Activated T-cell treated with anti-CD3 and anti-CD28 coated beads, Interleukin-2, amount 50 U/mL, for 24 hours (primary cell): Measurements from ENCODE around the gene EFNB2.

Experiments used
- DNase-seq: peaks from one replicate; pipeline ENCODE4 v3.0.0-alpha.2; 2020
- H3K27ac Mint-ChIP-seq: 2 replicates; pipeline ENCODE4 v1.8.0; 2020; ENCODE audit warnings: mild to moderate bottlenecking, mixed read lengths
- H3K27me3 Mint-ChIP-seq: 2 replicates; pipeline ENCODE4 v1.8.0; 2020; ENCODE audit warnings: mixed read lengths
- H3K36me3 Mint-ChIP-seq: 2 replicates; pipeline ENCODE4 v1.8.0; 2020; ENCODE audit warnings: low read depth, mixed read lengths
- H3K4me1 Mint-ChIP-seq: 2 replicates; pipeline ENCODE4 v1.8.0; 2020; ENCODE audit warnings: low read depth, mixed read lengths
- H3K4me3 Mint-ChIP-seq: 2 replicates; pipeline ENCODE4 v1.8.0; 2020; ENCODE audit warnings: mild to moderate bottlenecking, moderate library complexity, mixed read lengths
- H3K9me3 Mint-ChIP-seq: 2 replicates; pipeline ENCODE4 v1.8.0; 2020; ENCODE audit warnings: mixed read lengths

Gene EFNB2

GRCh38 chr13:106561551-106562170 lies 26.2 kb upstream of the EFNB2 start:
- Mint-ChIP-seq H3K4me1 (peaks cover 77% of the 10 kb centered on the region), H3K27ac (peak overlapping the region; percentile 91), H3K36me3 (peaks cover 76% of the 10 kb centered on the region), H3K4me3 (peak overlapping the region; percentile 50), H3K27me3 (no peaks in the 10 kb centered on the region), H3K9me3 (no peaks in the 10 kb centered on the region)
- peak; percentile 46 for DNase-seq

GRCh38 chr13:106560821-106561220 lies 25.4 kb upstream of the EFNB2 start:
- peak overlapping the region; percentile 91 for H3K27ac Mint-ChIP-seq
- H3K27me3 Mint-ChIP-seq: no peaks in the 10 kb centered on the region
- H3K4me1 Mint-ChIP-seq: peaks cover 77% of the 10 kb centered on the region
- DNase-seq: no peak
- H3K9me3 Mint-ChIP-seq: no peaks in the 10 kb centered on the region
- peaks cover 76% of the 10 kb centered on the region for H3K36me3 Mint-ChIP-seq
- peak overlapping the region; percentile 50 for H3K4me3 Mint-ChIP-seq

- DNase-seq: no peak
- Mint-ChIP-seq H3K4me3 (no peak overlapping the region), H3K27me3 (no peaks in the 10 kb centered on the region), H3K27ac (peak overlapping the region; percentile 26), H3K9me3 (no peaks in the 10 kb centered on the region), H3K36me3 (peaks cover 80% of the 10 kb centered on the region), H3K4me1 (peaks cover 73% of the 10 kb centered on the region)
Measured at GRCh38 chr13:106558527-106558926, 23.1 kb upstream of the EFNB2 start.

GRCh38 chr13:106555631-106556328 lies 20.3 kb upstream of the EFNB2 start:
- Mint-ChIP-seq H3K27ac (peak overlapping the region; percentile 16), H3K4me3 (no peak overlapping the region), H3K4me1 (peaks cover 65% of the 10 kb centered on the region), H3K36me3 (peaks cover 96% of the 10 kb centered on the region), H3K27me3 (no peaks in the 10 kb centered on the region), H3K9me3 (no peaks in the 10 kb centered on the region)
- no peak for DNase-seq

GRCh38 chr13:106551751-106552150 lies 16.3 kb upstream of the EFNB2 start:
- H3K4me3 Mint-ChIP-seq: no peak overlapping the region
- H3K4me1 Mint-ChIP-seq: peaks cover 57% of the 10 kb centered on the region
- H3K27ac Mint-ChIP-seq: peak overlapping the region; percentile 15

GRCh38 chr13:106551350-106551749 lies 15.9 kb upstream of the EFNB2 start:
- peaks cover 57% of the 10 kb centered on the region for H3K4me1 Mint-ChIP-seq
- H3K4me3 Mint-ChIP-seq: no peak overlapping the region
- no peak for DNase-seq
- peaks cover 75% of the 10 kb centered on the region for H3K36me3 Mint-ChIP-seq
- H3K9me3 Mint-ChIP-seq: no peaks in the 10 kb centered on the region
- H3K27ac Mint-ChIP-seq: peak overlapping the region; percentile 15
- no peaks in the 10 kb centered on the region for H3K27me3 Mint-ChIP-seq

More at GRCh38 chr13:106551751-106552150, 16.3 kb upstream of the EFNB2 start:
- Mint-ChIP-seq H3K27me3 (no peaks in the 10 kb centered on the region), H3K9me3 (no peaks in the 10 kb centered on the region), H3K36me3 (peaks cover 79% of the 10 kb centered on the region)
- DNase-seq: no peak

- peaks cover 68% of the 10 kb centered on the region for H3K36me3 Mint-ChIP-seq
- H3K4me3 Mint-ChIP-seq: no peak overlapping the region
- no peak for DNase-seq
- H3K4me1 Mint-ChIP-seq: peaks cover 50% of the 10 kb centered on the region
- no peaks in the 10 kb centered on the region for H3K27me3 Mint-ChIP-seq
- H3K9me3 Mint-ChIP-seq: no peaks in the 10 kb centered on the region
- H3K27ac Mint-ChIP-seq: peak overlapping the region; percentile 44
Measured at GRCh38 chr13:106550570-106551135, 15.2 kb upstream of the EFNB2 start.

GRCh38 chr13:106548064-106548696 lies 12.7 kb upstream of the EFNB2 start:
- no peak for DNase-seq
- Mint-ChIP-seq H3K36me3 (peaks cover 50% of the 10 kb centered on the region), H3K27ac (peak overlapping the region; percentile 32)

GRCh38 chr13:106541826-106542225 lies 6.4 kb upstream of the EFNB2 start:
- H3K4me1 Mint-ChIP-seq: peaks cover 1% of the 10 kb centered on the region
- H3K27ac Mint-ChIP-seq: no peak overlapping the region
- H3K9me3 Mint-ChIP-seq: no peaks in the 10 kb centered on the region
- no peaks in the 10 kb centered on the region for H3K27me3 Mint-ChIP-seq
- peaks cover 36% of the 10 kb centered on the region for H3K36me3 Mint-ChIP-seq
- no peak for DNase-seq
- H3K4me3 Mint-ChIP-seq: no peak overlapping the region

More at GRCh38 chr13:106548064-106548696, 12.7 kb upstream of the EFNB2 start:
- H3K4me1 Mint-ChIP-seq: peaks cover 34% of the 10 kb centered on the region
- H3K9me3 Mint-ChIP-seq: no peaks in the 10 kb centered on the region
- H3K27me3 Mint-ChIP-seq: no peaks in the 10 kb centered on the region
- no peak overlapping the region for H3K4me3 Mint-ChIP-seq

- DNase-seq: no peak
- Mint-ChIP-seq H3K9me3 (no peaks in the 10 kb centered on the region), H3K36me3 (peaks cover 36% of the 10 kb centered on the region), H3K4me1 (peaks cover 6% of the 10 kb centered on the region), H3K4me3 (no peak overlapping the region), H3K27ac (no peak overlapping the region), H3K27me3 (no peaks in the 10 kb centered on the region)
Measured at GRCh38 chr13:106540613-106541012, 5.2 kb upstream of the EFNB2 start.

- H3K36me3 Mint-ChIP-seq: peaks cover 22% of the 10 kb centered on the region
- H3K4me3 Mint-ChIP-seq: no peak overlapping the region
- peaks cover 18% of the 10 kb centered on the region for H3K27me3 Mint-ChIP-seq
- H3K9me3 Mint-ChIP-seq: no peaks in the 10 kb centered on the region
- no peak for DNase-seq
- H3K4me1 Mint-ChIP-seq: peaks cover 22% of the 10 kb centered on the region
- no peak overlapping the region for H3K27ac Mint-ChIP-seq
Measured at GRCh38 chr13:106537521-106537920, 2.1 kb upstream of the EFNB2 start.

GRCh38 chr13:106536244-106537034 lies 977 bp upstream of the EFNB2 start:
- Mint-ChIP-seq H3K36me3 (peaks cover 12% of the 10 kb centered on the region), H3K9me3 (no peaks in the 10 kb centered on the region), H3K4me3 (peak overlapping the region; percentile 81), H3K27me3 (peaks cover 28% of the 10 kb centered on the region), H3K27ac (peak overlapping the region; percentile 85), H3K4me1 (peaks cover 24% of the 10 kb centered on the region)
- DNase-seq: peak; percentile 91

- H3K4me3 Mint-ChIP-seq: peak overlapping the region; percentile 74
- H3K9me3 Mint-ChIP-seq: no peaks in the 10 kb centered on the region
- peaks cover 24% of the 10 kb centered on the region for H3K4me1 Mint-ChIP-seq
- no peaks in the 10 kb centered on the region for H3K36me3 Mint-ChIP-seq
- peak; percentile 65 for DNase-seq
- peak overlapping the region; percentile 66 for H3K27ac Mint-ChIP-seq
- peaks cover 43% of the 10 kb centered on the region for H3K27me3 Mint-ChIP-seq
Measured at GRCh38 chr13:106534639-106535551, 567 bp downstream of the EFNB2 start.
